GM19239 (cell line): ENCODE results near the gene CYBRD1.

Experiments used
- DNase-seq: peaks from one replicate; pipeline ENCODE4 v3.0.0; 2011; ENCODE audit warnings: low spot score; ENCODE audit not compliant: insufficient read length
- FAIRE-seq: peaks from 2 replicates; lab custom pipeline; 2011; peaks lifted over from hg19 to GRCh38; lab: Jason Lieb, UNC

CYBRD1 gene

DNA sequence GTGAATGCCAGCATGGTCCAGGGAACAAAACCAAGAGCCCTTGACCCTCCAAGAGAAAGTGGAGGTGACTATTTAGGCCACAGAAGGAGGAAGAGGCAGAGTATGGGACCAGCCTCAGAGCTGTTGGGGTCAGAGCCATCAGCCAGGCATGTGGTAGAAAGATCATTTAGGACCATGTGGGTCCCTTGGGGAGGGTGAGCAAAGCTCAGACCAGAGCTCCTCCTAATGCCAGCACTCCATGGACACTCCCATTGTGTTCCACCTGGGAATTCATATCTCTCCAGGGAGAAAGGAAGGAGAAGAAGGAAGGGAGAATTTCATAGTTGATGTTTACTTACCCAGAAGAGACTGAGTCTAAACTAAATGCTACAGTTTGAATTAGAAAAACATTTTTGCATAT, 73.2 kb downstream of the CYBRD1 start:
- FAIRE-seq (no peak), DNase-seq (no peak)

DNA sequence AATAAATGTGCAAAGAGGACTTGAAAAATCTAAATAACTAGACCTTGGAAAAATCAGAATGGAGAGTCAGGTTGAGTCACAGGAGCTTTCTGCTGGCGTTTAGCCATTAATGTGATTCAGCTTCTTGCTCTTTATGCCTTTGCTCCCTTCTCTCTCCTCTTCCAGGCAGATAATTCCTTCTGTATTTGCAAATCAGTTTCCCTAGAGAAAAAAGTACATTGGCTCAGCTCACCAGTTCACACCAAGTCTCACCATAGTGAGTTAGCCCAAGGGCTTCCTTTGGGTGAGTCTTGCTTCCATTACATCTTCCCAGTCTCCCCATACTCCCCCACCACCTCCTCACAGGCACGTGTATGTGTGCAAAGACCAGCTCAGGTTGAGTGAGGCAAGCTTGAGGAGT, 73.6 kb downstream of the CYBRD1 start:
- DNase-seq = no peak
- FAIRE-seq = no peak

DNA sequence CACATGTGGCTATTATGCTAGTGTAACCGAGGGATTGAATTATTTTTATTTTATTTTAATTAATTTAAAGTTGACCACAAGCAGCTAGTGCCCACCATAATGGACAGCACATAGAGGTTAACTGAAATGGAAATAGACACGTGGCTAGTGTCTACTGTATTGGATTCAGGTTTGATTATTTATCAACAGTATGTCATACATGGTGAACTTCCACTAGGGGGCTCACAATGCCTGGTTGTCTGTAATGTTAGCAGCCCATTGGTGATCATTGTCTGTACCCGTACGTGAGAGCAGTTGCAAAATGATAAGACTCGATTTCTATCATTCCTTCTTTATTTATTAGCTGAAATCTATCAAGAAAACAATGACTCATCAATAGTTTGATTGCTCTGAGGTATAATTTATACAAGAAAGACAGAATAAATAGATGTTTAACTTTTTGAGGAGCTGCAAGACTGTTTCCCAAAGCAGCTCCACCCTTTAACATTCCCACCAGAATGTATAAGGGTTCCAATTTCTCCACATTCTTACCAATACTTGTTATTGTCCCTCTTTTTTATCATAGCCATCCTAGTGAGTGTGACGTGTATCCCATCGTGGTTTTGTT, 76.5 kb downstream of the CYBRD1 start:
- peak; percentile 71 for DNase-seq

DNA sequence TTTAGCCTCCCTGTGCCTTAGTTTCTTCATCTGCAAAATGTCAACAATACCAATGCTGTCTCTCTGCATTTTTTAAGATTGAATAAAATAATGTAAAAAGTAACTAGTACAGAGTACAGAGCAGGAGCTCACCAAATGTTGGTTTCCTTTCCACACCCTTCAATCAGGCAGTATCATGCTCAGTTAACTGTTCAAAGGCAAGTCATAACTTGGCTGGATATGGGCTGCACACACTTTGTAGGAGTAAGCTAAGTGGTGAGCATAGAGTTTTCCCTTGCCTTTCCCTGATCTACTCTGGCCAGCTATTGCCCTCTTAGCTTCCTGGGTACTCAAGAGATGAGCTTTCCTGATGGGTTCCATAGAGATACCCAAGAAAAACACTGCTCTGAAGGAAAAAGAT, 77.9 kb downstream of the CYBRD1 start:
- no peak for DNase-seq
- FAIRE-seq = no peak

More for the DNA sequence above, 76.5 kb downstream of the CYBRD1 start:
- FAIRE-seq = peak; percentile 90

DNA sequence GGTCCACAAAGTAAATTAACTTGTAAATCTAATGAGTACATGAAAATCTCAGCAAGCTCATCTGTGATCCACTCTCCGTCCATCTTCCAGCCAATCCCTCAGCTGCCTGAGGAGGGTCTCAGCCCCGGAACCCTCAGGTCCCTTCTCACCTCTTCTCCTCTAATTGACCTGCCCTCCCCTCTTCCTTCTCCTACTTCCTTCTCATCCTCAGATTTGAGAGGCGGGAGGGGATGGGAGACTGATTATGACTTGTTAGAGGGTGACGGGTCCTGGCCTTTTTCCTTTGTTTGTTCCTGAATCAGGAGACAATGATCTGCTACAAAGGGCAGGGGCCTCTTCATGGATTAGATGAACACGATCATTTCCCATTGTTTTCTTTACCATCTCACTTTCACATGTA, 80.1 kb downstream of the CYBRD1 start:
- no peak for DNase-seq

More for the DNA sequence above, 80.1 kb downstream of the CYBRD1 start:
- FAIRE-seq = no peak
